Caki2 (cell line): ENCODE results near the gene RPL27. TPM values are rescaled to one million over a fixed set of nuclear protein-coding genes. Genes with fewer than 3 reads are reported as not detected.
A peak's percentile ranks its signal among the peaks of the same experiment; 100 is the strongest.

Source experiments
- DNase-seq: peaks from one replicate; pipeline ENCODE4 v3.0.0-alpha.2; 2015; ENCODE audit warnings: low read depth
- in situ Hi-C: cut with HindIII; loops from 2 replicates; pipeline ENCODE4 v1.10.0; 2016; ENCODE audit warnings: low sequenced_read_pairs, low pct_unique_long_range_greater_than_20kb, mixed read lengths
- total RNA-seq: library from RNA; depleted of rRNA; stranded (reverse); fragments of >200 nt; shearing (Covaris generic); gene quantifications from 2 replicates; pipeline ENCODE4 v1.2.3, GENCODE V29; 2014; ENCODE audit warnings: low replicate concordance

The RPL27 gene
- total RNA-seq, 1 experiment from 2014 or later, result 1,529 TPM

- DNase-seq, result no peak
- in situ Hi-C loops, result no loop called here
Measured at GRCh38 chr17:43016216-43016615, 18.0 kb downstream of the RPL27 start.

GRCh38 chr17:43018008-43018853 lies 20.0 kb downstream of the RPL27 start:
- in situ Hi-C loops, result no loop called here
- DNase-seq, result peak; percentile 25

GRCh38 chr17:43018932-43019331 lies 20.7 kb downstream of the RPL27 start:
- in situ Hi-C loops, result no loop called here
- DNase-seq, result no peak

GRCh38 chr17:43019418-43019817 lies 21.2 kb downstream of the RPL27 start:
- no peak for DNase-seq
- in situ Hi-C loops, result no loop called here

- in situ Hi-C loops, result no loop called here
- no peak for DNase-seq
Measured at GRCh38 chr17:43020030-43020621, 21.9 kb downstream of the RPL27 start.

- DNase-seq, result peak; percentile 81
- in situ Hi-C loops, result no loop called here
Measured at GRCh38 chr17:43020789-43021740, 22.8 kb downstream of the RPL27 start.

GRCh38 chr17:43021741-43022512 lies 23.7 kb downstream of the RPL27 start, which contains the start of gene VAT1:
Gene VAT1 (minus strand): TSS chr17:43022385. CDS start chr17:43022322, 63 bp downstream.
- DNase-seq, result peak; percentile 77
- in situ Hi-C loops, result no loop called here

GRCh38 chr17:43024407-43025289 lies 26.4 kb downstream of the RPL27 start, which contains the start of gene RND2:
Gene RND2 (plus strand): TSS chr17:43025231. CDS start chr17:43025348, 117 bp downstream.
- in situ Hi-C loops, result no loop called here
- peak; percentile 97 for DNase-seq

- in situ Hi-C loops, result no loop called here
- DNase-seq, result no peak
Measured at GRCh38 chr17:43025290-43025657, 27.1 kb downstream of the RPL27 start.

- in situ Hi-C loops, result no loop called here
- no peak for DNase-seq
Measured at GRCh38 chr17:43025766-43026537, 27.7 kb downstream of the RPL27 start.

GRCh38 chr17:43026595-43026994 lies 28.4 kb downstream of the RPL27 start:
- no peak for DNase-seq
- in situ Hi-C loops, result no loop called here

- in situ Hi-C loops, result no loop called here
- no peak for DNase-seq
Measured at GRCh38 chr17:43027091-43028032, 29.1 kb downstream of the RPL27 start.

GRCh38 chr17:43028221-43028861 lies 30.1 kb downstream of the RPL27 start:
- in situ Hi-C loops, result no loop called here
- no peak for DNase-seq

GRCh38 chr17:43030137-43030767 lies 32.0 kb downstream of the RPL27 start:
- DNase-seq, result no peak
- in situ Hi-C loops, result no loop called here
